Mononuclear cell (primary cell): ENCODE data around the gene LTBP2. TPM values are rescaled to one million over a fixed set of nuclear protein-coding genes. Genes with fewer than 3 reads are reported as not detected.

ENCODE experiments used
- H3K27me3 ChIP-seq: 2 replicates; pipeline ENCODE4 v1.6.0; 2011; ENCODE audit warnings: low read length, control low read depth; ENCODE audit not compliant: insufficient read depth
- H3K4me1 ChIP-seq: 2 replicates; pipeline ENCODE4 v1.5.1; 2011; ENCODE audit warnings: mild to moderate bottlenecking, low read length, control low read depth; ENCODE audit not compliant: insufficient read depth
- H3K4me3 ChIP-seq: 2 replicates; pipeline ENCODE4 v1.5.1; 2011; ENCODE audit warnings: mild to moderate bottlenecking, low read length, moderate library complexity
- H3K9me3 ChIP-seq: 2 replicates; pipeline ENCODE4 v1.5.1; 2011; ENCODE audit warnings: low read depth, mild to moderate bottlenecking, control low read depth, low read length
- total RNA-seq: library from RNA; depleted of rRNA; stranded (reverse); fragments of >200 nt; gene quantifications from one replicate; pipeline ENCODE4 v1.2.3, GENCODE V29; 2012

The LTBP2 gene
- total RNA-seq, 1 donor, result 0.42 TPM

DNA sequence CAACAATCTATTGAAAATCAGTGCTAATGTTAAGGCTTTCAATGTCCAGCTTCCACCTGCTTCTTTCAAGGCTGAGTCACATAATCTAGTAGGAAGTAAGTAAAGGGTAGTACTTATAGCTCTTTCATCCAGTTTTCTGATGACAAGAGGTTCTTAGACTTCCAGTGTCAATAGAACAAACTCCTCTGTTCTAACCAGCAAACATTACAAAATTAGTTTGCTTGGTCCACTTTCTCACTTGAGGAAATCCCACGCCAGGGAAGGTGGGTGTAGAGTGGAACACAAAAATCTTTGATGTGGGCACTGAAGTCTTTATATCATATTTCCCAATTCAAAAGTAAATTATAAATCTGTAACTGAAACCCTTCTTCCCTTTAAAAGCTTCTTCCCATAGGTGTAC, 121.6 kb downstream of the LTBP2 start:
- no peaks in the 10 kb centered on the region for H3K9me3 ChIP-seq
- no peaks in the 10 kb centered on the region for H3K27me3 ChIP-seq
- no peak overlapping the region for H3K4me3 ChIP-seq
- H3K4me1 ChIP-seq, result peaks cover 56% of the 10 kb centered on the region

DNA sequence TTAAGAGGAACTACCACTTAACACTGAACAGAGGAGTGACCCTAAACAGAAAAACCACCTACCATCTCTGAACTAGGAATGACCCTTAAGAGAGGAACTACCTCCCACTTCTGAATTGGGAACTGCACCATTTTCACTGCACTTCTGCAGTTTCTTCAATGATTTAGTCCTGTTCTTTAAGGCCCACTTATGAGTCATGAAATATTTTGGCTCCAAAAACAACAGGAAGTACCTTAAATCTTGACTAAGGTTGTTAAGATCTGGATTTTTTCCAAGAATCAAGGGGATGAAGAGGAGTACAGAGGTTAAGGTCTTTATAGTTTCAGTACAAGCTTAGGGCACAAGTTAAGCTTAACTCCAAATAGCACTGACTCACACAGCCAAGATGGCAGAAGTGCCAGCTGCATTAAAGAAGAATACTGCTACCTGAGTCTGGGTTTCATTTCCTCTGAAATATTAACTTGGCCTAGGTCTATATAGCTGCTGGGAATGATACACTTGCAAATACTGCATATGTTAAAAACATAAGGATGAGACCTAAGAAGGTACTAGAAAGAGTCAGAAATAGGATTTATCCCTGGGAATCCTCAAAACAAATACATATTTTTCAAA, 123.1 kb downstream of the LTBP2 start:
- Histone ChIP-seq H3K4me3 (no peak overlapping the region), H3K9me3 (no peaks in the 10 kb centered on the region), H3K27me3 (no peaks in the 10 kb centered on the region), H3K4me1 (peaks cover 40% of the 10 kb centered on the region)

DNA sequence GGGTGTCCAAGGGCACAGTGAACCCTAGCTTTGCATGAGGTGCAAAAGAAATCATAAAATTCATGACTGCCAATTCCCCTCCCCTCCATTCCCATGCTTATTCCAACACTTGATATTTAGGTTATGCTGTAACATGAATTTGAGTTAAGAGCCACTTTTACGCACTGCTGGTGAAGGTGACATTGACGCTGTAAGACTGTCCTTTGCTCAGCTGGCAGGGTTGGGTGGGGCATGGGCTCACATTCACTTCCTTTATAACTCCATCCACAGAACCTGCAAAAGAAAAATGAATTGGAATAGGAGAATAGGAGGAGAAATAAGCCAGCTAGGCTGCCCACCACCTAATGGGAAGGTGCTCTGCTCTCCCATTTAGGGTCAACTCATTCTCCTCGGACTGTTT, 125.9 kb downstream of the LTBP2 start:
- Histone ChIP-seq H3K9me3 (no peaks in the 10 kb centered on the region), H3K4me3 (no peak overlapping the region), H3K27me3 (no peaks in the 10 kb centered on the region)

DNA sequence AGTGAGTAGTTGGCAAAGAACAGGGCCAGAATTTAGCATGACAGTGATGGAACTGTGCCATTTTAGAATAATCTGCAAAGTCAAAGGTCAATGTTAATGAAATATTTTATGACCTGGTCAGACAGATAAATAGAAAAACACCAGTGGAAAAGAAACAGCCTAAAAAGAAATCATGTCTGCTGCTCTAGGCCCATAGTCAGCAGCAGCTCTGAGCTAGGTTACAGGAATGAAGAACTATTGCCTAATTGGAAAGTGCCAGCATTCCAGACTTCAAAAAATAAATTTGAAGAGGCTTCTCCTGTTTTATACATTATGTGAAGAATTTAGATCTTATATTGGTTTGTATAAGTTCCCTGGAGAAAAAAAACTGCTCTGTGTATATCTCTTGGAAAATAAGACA, 128.7 kb downstream of the LTBP2 start:
- Histone ChIP-seq H3K27me3 (no peaks in the 10 kb centered on the region), H3K4me3 (no peak overlapping the region), H3K9me3 (no peaks in the 10 kb centered on the region)

More for the DNA sequence above, 125.9 kb downstream of the LTBP2 start:
- H3K4me1 ChIP-seq, result peaks cover 24% of the 10 kb centered on the region

DNA sequence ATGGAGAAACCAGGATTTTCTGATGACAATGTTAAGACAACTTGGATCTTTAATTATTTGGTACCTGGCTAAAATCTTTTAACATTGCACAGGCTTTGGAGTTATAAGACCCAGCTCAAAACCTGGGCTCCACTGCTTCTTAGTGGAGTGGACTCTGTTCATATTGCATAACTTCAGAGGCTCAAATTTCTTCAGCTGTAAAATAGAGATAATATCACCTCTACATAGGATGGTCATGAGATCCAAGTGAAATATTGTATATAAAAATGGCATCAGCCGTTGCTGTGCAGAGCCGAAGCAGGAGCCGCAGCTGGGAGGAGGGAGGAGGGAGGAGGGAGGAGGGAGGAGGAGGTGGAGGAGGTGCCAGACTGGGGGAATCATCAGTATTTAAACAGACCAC, 129.5 kb downstream of the LTBP2 start:
- Histone ChIP-seq H3K4me3 (no peak overlapping the region), H3K27me3 (no peaks in the 10 kb centered on the region), H3K4me1 (peaks cover 3% of the 10 kb centered on the region), H3K9me3 (no peaks in the 10 kb centered on the region)

More for the DNA sequence above, 128.7 kb downstream of the LTBP2 start:
- peaks cover 3% of the 10 kb centered on the region for H3K4me1 ChIP-seq

DNA sequence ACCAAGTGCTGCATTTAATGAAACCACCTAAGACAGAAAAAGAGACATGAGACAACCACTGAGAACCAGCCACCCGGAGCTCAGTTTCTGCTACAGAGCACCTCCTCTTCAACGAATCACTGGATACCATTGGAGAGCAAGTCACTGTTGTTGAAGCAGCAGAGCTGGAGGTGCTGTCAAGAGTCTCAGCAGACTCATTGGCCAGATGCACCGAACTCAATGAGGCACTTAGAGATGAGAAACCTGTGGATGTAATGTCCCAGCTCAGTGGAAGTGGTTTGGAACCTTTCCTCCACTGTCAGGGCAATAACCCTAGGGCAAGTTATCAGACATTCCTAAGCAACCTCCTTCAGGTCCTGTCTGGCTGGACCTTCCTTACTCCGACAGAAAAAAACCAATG, 132.0 kb downstream of the LTBP2 start:
- no peak overlapping the region for H3K4me3 ChIP-seq
- H3K4me1 ChIP-seq, result no peaks in the 10 kb centered on the region
- no peaks in the 10 kb centered on the region for H3K27me3 ChIP-seq
- H3K9me3 ChIP-seq, result no peaks in the 10 kb centered on the region

DNA sequence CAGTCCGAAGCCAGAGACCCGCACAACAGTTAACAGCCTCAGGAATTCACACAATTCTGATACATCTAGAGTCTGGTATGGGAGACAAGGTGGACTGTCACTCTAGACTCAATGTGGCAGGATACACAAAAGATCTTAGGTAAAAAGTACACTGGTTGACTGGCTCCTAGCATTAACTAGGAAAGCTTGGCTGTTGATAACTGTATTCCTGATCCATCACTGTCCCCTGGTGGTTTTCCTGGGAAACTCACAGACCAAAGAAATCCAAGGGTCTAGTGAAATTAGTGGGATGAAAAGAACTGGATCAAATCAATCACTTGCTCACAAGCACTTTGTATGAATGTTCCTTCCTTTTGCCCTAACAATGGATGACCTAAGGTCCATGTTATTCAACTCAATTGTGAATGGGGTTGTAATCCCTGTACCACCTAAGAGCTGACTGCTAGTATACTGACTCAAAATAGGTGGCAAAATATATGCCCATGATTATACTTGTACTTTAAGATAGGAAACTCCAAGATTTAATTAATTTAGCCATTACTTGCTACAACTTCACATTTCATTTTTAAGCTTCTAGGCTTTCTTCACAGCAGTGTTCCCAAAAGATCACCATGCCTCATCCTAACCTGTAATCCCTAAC, 132.9 kb downstream of the LTBP2 start:
- Histone ChIP-seq H3K4me3 (no peak overlapping the region), H3K27me3 (no peaks in the 10 kb centered on the region), H3K9me3 (no peaks in the 10 kb centered on the region), H3K4me1 (no peaks in the 10 kb centered on the region)

DNA sequence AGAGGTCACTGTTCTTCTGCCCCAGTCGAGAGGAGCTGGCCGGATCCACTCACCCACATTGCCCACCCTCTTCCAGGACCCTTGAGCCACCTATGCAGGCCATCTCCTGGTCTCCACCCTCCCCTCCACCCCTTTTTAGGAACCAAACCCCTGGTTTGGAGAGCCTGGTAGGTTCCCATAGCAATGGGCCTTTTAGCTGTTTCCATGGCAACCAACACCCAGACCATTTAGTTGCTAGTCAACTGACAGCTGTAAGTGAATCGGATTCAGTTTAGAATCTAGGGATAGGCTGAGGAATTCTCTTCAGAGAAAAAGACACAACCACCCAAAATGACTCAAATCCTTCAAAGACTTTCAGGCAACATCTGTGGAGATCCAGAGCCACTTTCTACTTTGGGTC, 135.4 kb downstream of the LTBP2 start:
- Histone ChIP-seq H3K27me3 (no peaks in the 10 kb centered on the region), H3K4me3 (no peak overlapping the region), H3K4me1 (no peaks in the 10 kb centered on the region), H3K9me3 (no peaks in the 10 kb centered on the region)

DNA sequence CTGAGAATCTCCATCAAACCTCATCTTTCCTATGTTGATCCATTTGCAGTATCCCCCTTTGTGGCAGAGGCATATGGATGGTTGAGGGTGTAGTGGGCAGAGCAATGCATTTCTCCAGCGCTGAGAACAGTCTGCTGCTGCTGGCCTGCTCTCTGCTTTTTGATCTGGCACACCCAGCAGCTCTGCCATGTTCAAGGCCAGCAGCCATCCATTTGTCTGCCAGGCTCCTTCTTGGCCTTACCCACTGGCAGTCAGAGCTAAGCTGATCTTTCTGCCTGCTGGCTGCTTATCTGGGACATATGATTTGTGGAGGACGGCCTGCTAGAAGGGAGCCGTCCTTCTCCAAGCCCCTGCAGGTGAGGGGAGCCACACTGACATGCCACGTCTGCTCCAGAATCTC, 135.9 kb downstream of the LTBP2 start:
- H3K4me1 ChIP-seq, result no peaks in the 10 kb centered on the region
- no peak overlapping the region for H3K4me3 ChIP-seq
- H3K9me3 ChIP-seq, result no peaks in the 10 kb centered on the region
- no peaks in the 10 kb centered on the region for H3K27me3 ChIP-seq

DNA sequence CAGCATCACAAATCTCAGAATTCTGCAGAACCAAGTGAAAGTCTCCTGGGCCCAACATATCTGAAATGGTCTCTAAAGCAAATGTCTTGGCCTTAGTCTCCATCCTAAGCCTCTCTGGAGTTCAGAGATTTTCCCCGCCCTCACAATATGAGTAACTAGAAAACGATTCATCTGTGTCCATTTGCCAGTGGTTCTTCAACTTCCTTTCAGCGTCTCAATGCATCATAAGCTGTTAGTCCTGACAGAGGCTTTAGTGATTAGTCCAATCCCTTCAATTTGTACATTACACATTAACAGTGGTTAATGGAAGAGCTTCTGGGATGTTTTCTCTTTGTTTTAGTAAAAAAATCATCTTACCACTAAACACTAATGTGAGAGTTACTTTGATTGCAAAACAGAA, 136.4 kb downstream of the LTBP2 start:
- no peaks in the 10 kb centered on the region for H3K9me3 ChIP-seq
- no peaks in the 10 kb centered on the region for H3K4me1 ChIP-seq
- no peak overlapping the region for H3K4me3 ChIP-seq
- no peaks in the 10 kb centered on the region for H3K27me3 ChIP-seq

DNA sequence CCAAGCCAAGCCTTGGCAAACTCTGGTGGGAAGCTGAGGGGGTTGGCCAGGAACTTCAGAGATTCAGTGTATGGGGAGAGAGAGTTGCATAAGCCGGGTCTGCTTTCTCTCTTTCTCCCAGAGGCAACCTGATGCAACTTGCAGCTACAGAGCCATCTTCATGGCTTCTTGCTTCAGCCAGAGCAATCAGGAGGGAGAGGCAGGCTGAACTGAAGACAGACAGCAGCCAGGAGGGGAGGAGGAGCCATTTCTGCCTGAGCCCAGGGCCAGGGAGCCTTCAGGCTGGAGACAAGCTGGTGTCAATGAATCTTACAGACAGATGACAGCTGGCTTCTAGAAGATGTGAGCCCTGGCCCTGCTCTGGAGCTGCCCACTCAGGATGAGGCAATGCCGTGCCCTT, 137.7 kb downstream of the LTBP2 start:
- H3K27me3 ChIP-seq, result no peaks in the 10 kb centered on the region
- no peak overlapping the region for H3K4me3 ChIP-seq
- no peaks in the 10 kb centered on the region for H3K4me1 ChIP-seq
- no peaks in the 10 kb centered on the region for H3K9me3 ChIP-seq

DNA sequence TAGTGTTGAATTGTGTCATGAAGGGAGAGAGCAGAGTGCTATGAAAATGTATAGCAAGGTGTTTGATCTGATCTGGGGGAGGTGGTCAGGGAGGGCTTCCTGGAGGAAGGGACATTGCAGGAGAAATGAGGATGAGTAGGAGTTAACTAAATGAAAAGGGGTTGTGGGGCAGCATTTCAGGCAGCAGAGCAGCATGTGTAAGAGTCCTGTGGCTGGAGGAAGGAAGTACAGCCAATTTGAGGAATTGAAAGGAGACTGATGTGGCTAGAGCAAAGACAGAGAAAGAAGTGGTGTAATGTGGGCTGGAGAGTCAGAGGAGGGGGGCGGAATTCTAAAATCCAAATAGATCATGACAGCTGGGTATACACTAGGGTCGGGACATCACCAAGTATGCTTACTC, 139.4 kb downstream of the LTBP2 start:
- no peaks in the 10 kb centered on the region for H3K4me1 ChIP-seq
- H3K9me3 ChIP-seq, result no peaks in the 10 kb centered on the region
- H3K4me3 ChIP-seq, result no peak overlapping the region
- H3K27me3 ChIP-seq, result no peaks in the 10 kb centered on the region

DNA sequence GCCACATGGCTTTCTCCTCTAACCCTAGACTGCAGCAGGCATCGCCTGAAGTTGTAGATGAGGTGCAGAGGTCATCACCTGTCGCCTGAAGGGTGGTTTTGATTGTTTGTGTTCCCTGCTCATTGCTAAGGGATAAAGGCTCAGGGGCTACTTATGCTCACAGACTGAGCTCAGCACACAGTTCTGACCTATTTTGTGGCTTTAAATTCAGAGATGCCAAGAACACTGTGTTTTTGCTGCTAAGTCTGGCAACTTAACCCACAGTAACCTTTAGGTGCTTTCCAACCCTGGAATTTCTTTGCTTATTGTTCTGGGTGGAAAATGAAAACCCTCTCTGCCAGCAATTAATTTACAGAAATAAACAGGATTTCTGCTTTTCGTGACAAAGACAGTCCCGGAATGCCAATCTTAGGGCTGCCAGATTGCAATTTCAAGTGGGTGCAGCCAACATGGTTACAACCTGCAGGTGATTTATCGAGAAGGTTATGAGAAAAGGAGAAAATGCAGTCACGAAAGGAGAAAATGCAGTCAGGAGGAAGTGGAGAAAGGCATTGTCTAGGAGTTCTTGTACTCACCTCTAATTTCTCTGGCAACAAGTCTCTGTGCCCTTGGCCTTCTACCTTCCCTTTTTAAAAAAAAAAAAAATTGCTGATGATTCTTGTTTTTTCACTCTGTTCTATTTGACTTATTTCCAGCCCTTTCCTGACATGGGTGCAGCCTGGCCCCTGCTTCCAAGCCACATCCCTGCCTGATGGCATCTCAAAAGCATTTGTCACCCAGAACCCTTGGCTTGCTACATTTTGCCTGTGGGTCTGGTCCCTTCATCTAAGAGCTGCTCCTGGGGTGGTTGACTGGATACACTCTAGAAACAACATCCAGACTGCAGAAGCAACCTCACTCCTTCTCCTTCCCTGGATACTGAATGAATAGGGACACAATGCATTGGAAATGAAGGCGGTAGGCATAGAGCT, 142.2 kb downstream of the LTBP2 start:
- H3K9me3 ChIP-seq, result no peaks in the 10 kb centered on the region
- H3K4me3 ChIP-seq, result no peak overlapping the region
- no peaks in the 10 kb centered on the region for H3K4me1 ChIP-seq
- no peaks in the 10 kb centered on the region for H3K27me3 ChIP-seq

DNA sequence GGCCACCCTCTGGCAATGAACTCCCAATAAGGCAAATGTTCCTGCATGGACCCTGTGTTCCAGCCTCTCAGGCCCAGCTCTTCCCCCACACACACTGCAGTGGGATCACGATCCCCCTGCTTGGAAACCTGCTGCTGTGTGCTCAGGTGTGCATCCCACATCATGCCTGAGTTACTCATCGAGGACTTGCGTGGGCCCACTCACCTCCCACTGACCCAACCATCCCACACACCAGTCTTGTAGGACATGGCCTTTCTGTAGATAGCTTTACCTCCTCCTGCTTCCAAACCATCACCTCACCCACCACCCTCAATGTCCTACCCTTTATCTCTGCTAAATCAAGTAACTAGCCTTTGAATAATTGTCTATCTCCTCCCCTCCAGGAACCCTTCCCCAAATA, 143.5 kb downstream of the LTBP2 start:
- no peak overlapping the region for H3K4me3 ChIP-seq
- H3K27me3 ChIP-seq, result no peaks in the 10 kb centered on the region
- H3K4me1 ChIP-seq, result no peaks in the 10 kb centered on the region
- H3K9me3 ChIP-seq, result no peaks in the 10 kb centered on the region

DNA sequence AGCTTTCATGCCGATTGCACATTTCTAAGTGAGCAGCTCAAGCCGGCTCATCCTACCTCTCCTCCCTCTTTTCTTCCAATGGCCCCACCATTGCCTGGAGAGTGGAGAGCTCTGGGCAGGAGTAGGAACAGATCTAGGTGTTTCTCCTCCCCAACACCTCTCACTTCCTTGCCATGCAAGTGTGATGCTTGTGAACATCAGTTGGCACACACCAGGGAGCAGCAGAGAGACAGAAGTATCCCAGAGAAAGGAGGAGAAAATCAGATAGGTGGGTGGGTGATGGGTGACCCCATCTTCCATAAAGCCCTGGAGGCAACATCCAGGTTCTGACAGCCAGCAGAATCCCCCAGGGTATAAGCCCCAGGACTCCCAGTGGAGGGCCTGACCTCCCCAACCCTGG, 146.7 kb downstream of the LTBP2 start:
- no peaks in the 10 kb centered on the region for H3K4me1 ChIP-seq
- no peak overlapping the region for H3K4me3 ChIP-seq
- no peaks in the 10 kb centered on the region for H3K27me3 ChIP-seq
- H3K9me3 ChIP-seq, result no peaks in the 10 kb centered on the region
